ENCODE measurements around the gene UBE2D1. TPM values are rescaled to one million over a fixed set of nuclear protein-coding genes. Genes with fewer than 3 reads are reported as not detected.
A peak's percentile ranks its signal among the peaks of the same experiment; 100 is the strongest.

UBE2D1 gene
- total and polyA plus RNA-seq, 2 of the 8 experiments (the other 6 are each of a cell fraction or from before 2014, with no cell fraction given) = 21.2 to 33.5 TPM

DNA sequence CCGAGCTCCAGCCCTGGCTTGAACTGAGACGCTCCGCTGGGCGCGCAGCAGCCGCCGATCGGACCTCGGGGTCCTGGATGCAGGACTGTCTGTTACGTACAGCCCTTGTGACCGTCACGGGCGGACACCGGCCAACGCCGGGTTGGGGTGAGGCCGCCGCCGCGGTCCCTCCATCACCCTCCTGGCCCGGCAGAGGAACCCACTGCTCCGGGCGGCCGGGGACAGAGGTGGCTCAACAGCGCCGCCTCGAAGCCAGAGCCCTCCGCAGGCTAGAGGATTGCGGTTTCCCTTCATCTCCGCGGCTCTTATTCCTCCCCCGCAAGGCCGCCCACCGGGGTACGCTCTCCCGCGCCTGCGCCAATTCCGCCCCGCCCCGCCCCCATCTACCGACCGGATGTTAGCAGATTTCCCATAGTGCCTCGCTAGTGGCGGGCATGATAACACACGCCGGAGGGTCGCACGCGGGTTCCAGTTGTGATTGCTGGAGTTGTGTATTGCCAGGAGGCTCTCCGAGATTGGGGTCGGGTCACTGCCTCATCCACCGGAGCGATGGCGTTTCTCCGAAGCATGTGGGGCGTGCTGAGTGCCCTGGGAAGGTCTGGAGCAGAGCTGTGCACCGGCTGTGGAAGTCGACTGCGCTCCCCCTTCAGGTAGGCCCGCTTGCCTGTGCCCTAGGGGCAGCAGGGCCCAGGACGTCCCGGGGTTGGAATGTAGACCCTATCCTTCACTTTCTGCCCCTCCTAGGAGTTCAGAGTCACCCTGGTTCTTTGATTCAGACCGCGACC, 50.4 kb downstream of the UBE2D1 start, which contains the start of gene TFAM (continued):
- TF ChIP-seq, protein P1, sequence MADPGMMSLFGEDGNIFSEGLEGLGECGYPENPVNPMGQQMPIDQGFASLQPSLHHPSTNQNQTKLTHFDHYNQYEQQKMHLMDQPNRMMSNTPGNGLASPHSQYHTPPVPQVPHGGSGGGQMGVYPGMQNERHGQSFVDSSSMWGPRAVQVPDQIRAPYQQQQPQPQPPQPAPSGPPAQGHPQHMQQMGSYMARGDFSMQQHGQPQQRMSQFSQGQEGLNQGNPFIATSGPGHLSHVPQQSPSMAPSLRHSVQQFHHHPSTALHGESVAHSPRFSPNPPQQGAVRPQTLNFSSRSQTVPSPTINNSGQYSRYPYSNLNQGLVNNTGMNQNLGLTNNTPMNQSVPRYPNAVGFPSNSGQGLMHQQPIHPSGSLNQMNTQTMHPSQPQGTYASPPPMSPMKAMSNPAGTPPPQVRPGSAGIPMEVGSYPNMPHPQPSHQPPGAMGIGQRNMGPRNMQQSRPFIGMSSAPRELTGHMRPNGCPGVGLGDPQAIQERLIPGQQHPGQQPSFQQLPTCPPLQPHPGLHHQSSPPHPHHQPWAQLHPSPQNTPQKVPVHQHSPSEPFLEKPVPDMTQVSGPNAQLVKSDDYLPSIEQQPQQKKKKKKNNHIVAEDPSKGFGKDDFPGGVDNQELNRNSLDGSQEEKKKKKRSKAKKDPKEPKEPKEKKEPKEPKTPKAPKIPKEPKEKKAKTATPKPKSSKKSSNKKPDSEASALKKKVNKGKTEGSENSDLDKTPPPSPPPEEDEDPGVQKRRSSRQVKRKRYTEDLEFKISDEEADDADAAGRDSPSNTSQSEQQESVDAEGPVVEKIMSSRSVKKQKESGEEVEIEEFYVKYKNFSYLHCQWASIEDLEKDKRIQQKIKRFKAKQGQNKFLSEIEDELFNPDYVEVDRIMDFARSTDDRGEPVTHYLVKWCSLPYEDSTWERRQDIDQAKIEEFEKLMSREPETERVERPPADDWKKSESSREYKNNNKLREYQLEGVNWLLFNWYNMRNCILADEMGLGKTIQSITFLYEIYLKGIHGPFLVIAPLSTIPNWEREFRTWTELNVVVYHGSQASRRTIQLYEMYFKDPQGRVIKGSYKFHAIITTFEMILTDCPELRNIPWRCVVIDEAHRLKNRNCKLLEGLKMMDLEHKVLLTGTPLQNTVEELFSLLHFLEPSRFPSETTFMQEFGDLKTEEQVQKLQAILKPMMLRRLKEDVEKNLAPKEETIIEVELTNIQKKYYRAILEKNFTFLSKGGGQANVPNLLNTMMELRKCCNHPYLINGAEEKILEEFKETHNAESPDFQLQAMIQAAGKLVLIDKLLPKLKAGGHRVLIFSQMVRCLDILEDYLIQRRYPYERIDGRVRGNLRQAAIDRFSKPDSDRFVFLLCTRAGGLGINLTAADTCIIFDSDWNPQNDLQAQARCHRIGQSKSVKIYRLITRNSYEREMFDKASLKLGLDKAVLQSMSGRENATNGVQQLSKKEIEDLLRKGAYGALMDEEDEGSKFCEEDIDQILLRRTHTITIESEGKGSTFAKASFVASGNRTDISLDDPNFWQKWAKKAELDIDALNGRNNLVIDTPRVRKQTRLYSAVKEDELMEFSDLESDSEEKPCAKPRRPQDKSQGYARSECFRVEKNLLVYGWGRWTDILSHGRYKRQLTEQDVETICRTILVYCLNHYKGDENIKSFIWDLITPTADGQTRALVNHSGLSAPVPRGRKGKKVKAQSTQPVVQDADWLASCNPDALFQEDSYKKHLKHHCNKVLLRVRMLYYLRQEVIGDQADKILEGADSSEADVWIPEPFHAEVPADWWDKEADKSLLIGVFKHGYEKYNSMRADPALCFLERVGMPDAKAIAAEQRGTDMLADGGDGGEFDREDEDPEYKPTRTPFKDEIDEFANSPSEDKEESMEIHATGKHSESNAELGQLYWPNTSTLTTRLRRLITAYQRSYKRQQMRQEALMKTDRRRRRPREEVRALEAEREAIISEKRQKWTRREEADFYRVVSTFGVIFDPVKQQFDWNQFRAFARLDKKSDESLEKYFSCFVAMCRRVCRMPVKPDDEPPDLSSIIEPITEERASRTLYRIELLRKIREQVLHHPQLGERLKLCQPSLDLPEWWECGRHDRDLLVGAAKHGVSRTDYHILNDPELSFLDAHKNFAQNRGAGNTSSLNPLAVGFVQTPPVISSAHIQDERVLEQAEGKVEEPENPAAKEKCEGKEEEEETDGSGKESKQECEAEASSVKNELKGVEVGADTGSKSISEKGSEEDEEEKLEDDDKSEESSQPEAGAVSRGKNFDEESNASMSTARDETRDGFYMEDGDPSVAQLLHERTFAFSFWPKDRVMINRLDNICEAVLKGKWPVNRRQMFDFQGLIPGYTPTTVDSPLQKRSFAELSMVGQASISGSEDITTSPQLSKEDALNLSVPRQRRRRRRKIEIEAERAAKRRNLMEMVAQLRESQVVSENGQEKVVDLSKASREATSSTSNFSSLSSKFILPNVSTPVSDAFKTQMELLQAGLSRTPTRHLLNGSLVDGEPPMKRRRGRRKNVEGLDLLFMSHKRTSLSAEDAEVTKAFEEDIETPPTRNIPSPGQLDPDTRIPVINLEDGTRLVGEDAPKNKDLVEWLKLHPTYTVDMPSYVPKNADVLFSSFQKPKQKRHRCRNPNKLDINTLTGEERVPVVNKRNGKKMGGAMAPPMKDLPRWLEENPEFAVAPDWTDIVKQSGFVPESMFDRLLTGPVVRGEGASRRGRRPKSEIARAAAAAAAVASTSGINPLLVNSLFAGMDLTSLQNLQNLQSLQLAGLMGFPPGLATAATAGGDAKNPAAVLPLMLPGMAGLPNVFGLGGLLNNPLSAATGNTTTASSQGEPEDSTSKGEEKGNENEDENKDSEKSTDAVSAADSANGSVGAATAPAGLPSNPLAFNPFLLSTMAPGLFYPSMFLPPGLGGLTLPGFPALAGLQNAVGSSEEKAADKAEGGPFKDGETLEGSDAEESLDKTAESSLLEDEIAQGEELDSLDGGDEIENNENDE (IDR thresholded peaks at IDR 0.05; ENCODE audit: insufficient replicate concordance, low read length) = no peak
- TF ChIP-seq TCF12 (IDR thresholded peaks at IDR 0.05; ENCODE audit: low read depth, low read length) (no peak), RXRA (IDR thresholded peaks at IDR 0.05; ENCODE audit: insufficient read depth, low read depth, low read length) (no peak), CTBP2 (IDR thresholded peaks at IDR 0.05; ENCODE audit: borderline replicate concordance, insufficient read depth, insufficient read length, low read length) (no peak), RFX5 (IDR thresholded peaks at IDR 0.05; ENCODE audit: borderline replicate concordance, low read depth, low read length) (no peak), EP300 (IDR thresholded peaks at IDR 0.05; ENCODE audit: borderline replicate concordance in 1 of 2, low read depth in 2 of 2, low read length in 2 of 2) (peak in 1 of 2 experiments; percentile 33; a peak in 1 of 3 replicates), HDAC2 (IDR thresholded peaks at IDR 0.05; ENCODE audit: borderline replicate concordance in 1 of 2, low read depth in 2 of 2, low read length in 2 of 2) (peak in 1 of 2 experiments; percentile 15; a peak in 1 of 4 replicates), SIX5 (IDR thresholded peaks at IDR 0.05; ENCODE audit: low read depth, low read length) (no peak), HDAC6 (IDR thresholded peaks at IDR 0.05; ENCODE audit: low read depth, low read length) (no peak)

Data from H1 (cell line).